SK-N-SH (cell line): ENCODE measurements around the gene KIFC3. TPM values are rescaled to one million over a fixed set of nuclear protein-coding genes. Genes with fewer than 3 reads are reported as not detected.

Experiments
- CTCF ChIA-PET: fragments of 300-600, 350-600 bp; formaldehyde crosslinking; extraction: SDS; loops from one replicate; lab custom pipeline; 2021; lab: Yijun Ruan, JAX
- POLR2A ChIA-PET: fragments of 350-600 bp; sonication (Branson Sonifier 250); formaldehyde crosslinking; extraction: SDS; loops from one replicate; lab custom pipeline; 2020; ENCODE audit warnings: antibody characterized with exemption, inconsistent platforms; lab: Yijun Ruan, JAX
- DNase-seq: peaks from one replicate; pipeline ENCODE4 v3.0.0; 2012
- H2AFZ ChIP-seq: fragments of 200-600 bp; sonication (generic); 2 replicates; pipeline ENCODE4 v1.8.1; 2016; ENCODE audit warnings: antibody characterized with exemption, mild to moderate bottlenecking, low read depth
- H3F3A ChIP-seq: fragments of 200-600 bp; sonication (generic); replicated peaks from 2 replicates; pipeline ENCODE3; 2016; ENCODE audit warnings: antibody characterized with exemption, mild to moderate bottlenecking; ENCODE audit not compliant: insufficient read depth
- H3K27ac ChIP-seq, 2 experiments: fragments of 200-500 bp in 1 of 2; fragments of 200-600 bp in 1 of 2; sonication (Bioruptor generic) in 1 of 2; sonication (generic), shearing (Covaris generic) in 1 of 2; 2 replicates each; pipeline versions ENCODE4 v1.5.1 to v1.6.1; 2014 to 2016; ENCODE audit warnings: low read depth in 2 of 2, inconsistent platforms in 1 of 2, low read length in 1 of 2, mild to moderate bottlenecking in 1 of 2, mixed read lengths in 1 of 2
- H3K27me3 ChIP-seq: fragments of 200-600 bp; sonication (generic), shearing (Covaris generic); 2 replicates; pipeline ENCODE4 v1.6.1; 2016; ENCODE audit warnings: mixed run types; ENCODE audit not compliant: insufficient read depth
- H3K36me3 ChIP-seq, 2 experiments: fragments of 200-500 bp in 1 of 2; fragments of 200-600 bp in 1 of 2; sonication (Bioruptor generic) in 1 of 2; sonication (generic) in 1 of 2; replicated peaks in 1 of 2; 2 replicates each; pipeline versions ENCODE3 to v1.5.1; 2014 to 2016; ENCODE audit warnings: low read length in 1 of 2, mild to moderate bottlenecking in 1 of 2; ENCODE audit not compliant: insufficient read depth in 2 of 2, control insufficient read depth in 1 of 2
- H3K4me1 ChIP-seq, 2 experiments: fragments of 200-500 bp in 1 of 2; fragments of 200-600 bp in 1 of 2; sonication (Bioruptor generic) in 1 of 2; sonication (generic), shearing (Covaris generic) in 1 of 2; 2 replicates each; pipeline versions ENCODE4 v1.5.1 to v1.6.1; 2014 to 2016; ENCODE audit warnings: low read depth in 1 of 2, low read length in 1 of 2, mixed run types in 1 of 2; ENCODE audit not compliant: insufficient read depth in 2 of 2, control insufficient read depth in 1 of 2
- H3K4me2 ChIP-seq: fragments of 200-600 bp; sonication (generic), shearing (Covaris generic); 2 replicates; pipeline ENCODE4 v1.6.1; 2017; ENCODE audit warnings: mixed run types
- H3K4me3 ChIP-seq, 2 experiments: fragments of 200-500 bp in 1 of 2; fragments of 200-600 bp in 1 of 2; sonication (Bioruptor generic) in 1 of 2; sonication (generic), shearing (Covaris generic) in 1 of 2; 2 replicates each; pipeline versions ENCODE4 v1.5.1 to v1.8.1; 2014 to 2016; ENCODE audit warnings: low read depth in 2 of 2, inconsistent platforms in 1 of 2, low read length in 1 of 2, mild to moderate bottlenecking in 1 of 2, mixed read lengths in 1 of 2, moderate library complexity in 1 of 2
- H3K79me2 ChIP-seq: fragments of 200-600 bp; sonication (generic); 2 replicates; pipeline ENCODE4 v1.8.1; 2017; ENCODE audit warnings: mild to moderate bottlenecking; ENCODE audit not compliant: insufficient read depth
- H3K9ac ChIP-seq: fragments of 200-600 bp; sonication (generic); 2 replicates; pipeline ENCODE4 v1.6.1; 2017; ENCODE audit warnings: mixed run types
- H3K9me2 ChIP-seq: fragments of 200-600 bp; sonication (generic); 2 replicates; pipeline ENCODE4 v1.6.1; 2017; ENCODE audit warnings: mixed run types
- H3K9me3 ChIP-seq: fragments of 200-600 bp; sonication (generic); 2 replicates; pipeline ENCODE4 v1.6.1; 2017; ENCODE audit warnings: mixed run types, mild to moderate bottlenecking, moderate library complexity
- H4K20me1 ChIP-seq: fragments of 200-600 bp; sonication (generic); 2 replicates; pipeline ENCODE4 v1.6.1; 2017; ENCODE audit warnings: mild to moderate bottlenecking, mixed run types; ENCODE audit not compliant: insufficient read depth
- CHD2 ChIP-seq: fragments of 150-350 bp; IDR thresholded peaks from 2 replicates; pipeline ENCODE4 v1.6.1; 2018; ENCODE audit warnings: low read length; ENCODE audit not compliant: partially characterized antibody
- CTCF ChIP-seq: fragments of 200-600 bp; sonication (generic); IDR thresholded peaks from 2 replicates; pipeline ENCODE4 v1.6.1; 2017; ENCODE audit warnings: antibody characterized with exemption, mild to moderate bottlenecking, moderate library complexity
- ELF1 ChIP-seq: IDR thresholded peaks from 2 replicates; pipeline ENCODE4 v1.4.0; 2012
- FOSL2 ChIP-seq: IDR thresholded peaks from 2 replicates; pipeline ENCODE4 v1.4.0; 2012; ENCODE audit warnings: low read depth, mild to moderate bottlenecking, moderate library complexity, borderline replicate concordance
- FOXJ3 ChIP-seq: sonication (generic); formaldehyde crosslinking; IDR thresholded peaks from 2 replicates; pipeline ENCODE4 v1.5.1; 2020; ENCODE audit warnings: mild to moderate bottlenecking, missing genetic modification reagents
- GABPA ChIP-seq: IDR thresholded peaks from 2 replicates; pipeline ENCODE4 v1.4.0; 2012; ENCODE audit warnings: low read depth, mild to moderate bottlenecking
- GATA2 ChIP-seq: sonication (generic); formaldehyde crosslinking; IDR thresholded peaks from 2 replicates; pipeline ENCODE4 v1.5.0; 2020; ENCODE audit warnings: mild to moderate bottlenecking, missing genetic modification reagents
- MAX ChIP-seq: IDR thresholded peaks from 2 replicates; pipeline ENCODE4 v1.4.0; 2012; ENCODE audit warnings: low read depth
- NFIC ChIP-seq: IDR thresholded peaks from 2 replicates; pipeline ENCODE4 v1.4.0; 2012; ENCODE audit warnings: borderline replicate concordance
- RCOR1 ChIP-seq: fragments of 150-350 bp; IDR thresholded peaks from 2 replicates; pipeline ENCODE4 v1.6.1; 2017; ENCODE audit warnings: antibody characterized with exemption, low read length
- REST ChIP-seq: IDR thresholded peaks from 2 replicates; pipeline ENCODE4 v1.6.1; 2012; ENCODE audit warnings: mild to moderate bottlenecking, low read depth, low read length, moderate library complexity
- RFX5 ChIP-seq: IDR thresholded peaks from 2 replicates; pipeline ENCODE4 v1.6.1; 2012; ENCODE audit warnings: mild to moderate bottlenecking, improper control_type of control experiment, low read length
- SIN3A ChIP-seq: IDR thresholded peaks from 2 replicates; pipeline ENCODE4 v1.6.1; 2012; ENCODE audit warnings: low read depth, mild to moderate bottlenecking, low read length, moderate library complexity, borderline replicate concordance
- TAF1 ChIP-seq: IDR thresholded peaks from 2 replicates; pipeline ENCODE4 v1.6.1; 2012; ENCODE audit warnings: low read depth, mild to moderate bottlenecking, low read length, moderate library complexity, borderline replicate concordance
- USF1 ChIP-seq: IDR thresholded peaks from 2 replicates; pipeline ENCODE4 v1.4.0; 2012; ENCODE audit warnings: low read depth, borderline replicate concordance
- ZBTB33 ChIP-seq: IDR thresholded peaks from 2 replicates; pipeline ENCODE4 v1.4.0; 2012; ENCODE audit warnings: low read depth, borderline replicate concordance
- WGBS: methylation state at CpG from one replicate; pipeline ENCODE4 v1.1.6; 2017; ENCODE audit warnings: low lambda C conversion rate; 5-methylcytosine and 5-hydroxymethylcytosine counted together
- polyA plus RNA-seq, 3 experiments: library from polyadenylated mRNA; depleted of rRNA; stranded (reverse); fragments of >200 nt; gene quantifications; 2 replicates each; pipeline ENCODE4 v1.2.3, GENCODE V29; 2012

KIFC3 gene
- polyA plus RNA-seq, 1 of the 3 experiments (the other 2 are of a cell fraction) = 65.4 TPM

- Histone ChIP-seq H2AFZ (no peak overlapping the region), H3K36me3 (peaks cover 3 to 19% of the 10 kb centered on the region in 2 experiments), H3K27ac (no peak overlapping the region; a peak in 1 of 4 replicates), H3K27me3 (no peaks in the 10 kb centered on the region), H3K9ac (no peak overlapping the region), H4K20me1 (no peaks in the 10 kb centered on the region), H3K9me2 (no peaks in the 10 kb centered on the region), H3K79me2 (no peaks in the 10 kb centered on the region), H3K9me3 (no peaks in the 10 kb centered on the region), H3F3A (no peaks in the 10 kb centered on the region), H3K4me2 (no peak overlapping the region), H3K4me3 (no peak overlapping the region), H3K4me1 (no peaks in the 10 kb centered on the region; a peak in 1 of 4 replicates)
- ChIA-PET POLR2A (no interaction called here), CTCF (interaction anchor here (0.6 to 2.0 kb wide), 3 partner anchors 9 to 378 kb away, joined by 3 to 10 read pairs (median 3); partner anchors contain the start of genes USB1 and ZNF319)
- 93% methylated on average over 11 of the region's 11 CpGs for WGBS
- DNase-seq = no peak
- TF ChIP-seq GABPA = no peak
- no peak for TF ChIP-seq FOXJ3 (CRISPR knock-in tag)
- TF ChIP-seq RCOR1 = no peak
- TF ChIP-seq TAF1 = no peak
- no peak for TF ChIP-seq CHD2
- no peak for TF ChIP-seq ELF1
- TF ChIP-seq RFX5 = no peak
- no peak for TF ChIP-seq SIN3A
- TF ChIP-seq USF1 = no peak
- no peak for TF ChIP-seq CTCF
- no peak for TF ChIP-seq FOSL2
- no peak for TF ChIP-seq REST
- TF ChIP-seq ZBTB33 = no peak
- no peak for TF ChIP-seq MAX
- no peak for TF ChIP-seq GATA2 (CRISPR knock-in tag)
- no peak for TF ChIP-seq NFIC
Observed at GRCh38 chr16:57748596-57748995, 53.7 kb downstream of the KIFC3 start.
